ENCODE data around the gene ARSA.

DNA sequence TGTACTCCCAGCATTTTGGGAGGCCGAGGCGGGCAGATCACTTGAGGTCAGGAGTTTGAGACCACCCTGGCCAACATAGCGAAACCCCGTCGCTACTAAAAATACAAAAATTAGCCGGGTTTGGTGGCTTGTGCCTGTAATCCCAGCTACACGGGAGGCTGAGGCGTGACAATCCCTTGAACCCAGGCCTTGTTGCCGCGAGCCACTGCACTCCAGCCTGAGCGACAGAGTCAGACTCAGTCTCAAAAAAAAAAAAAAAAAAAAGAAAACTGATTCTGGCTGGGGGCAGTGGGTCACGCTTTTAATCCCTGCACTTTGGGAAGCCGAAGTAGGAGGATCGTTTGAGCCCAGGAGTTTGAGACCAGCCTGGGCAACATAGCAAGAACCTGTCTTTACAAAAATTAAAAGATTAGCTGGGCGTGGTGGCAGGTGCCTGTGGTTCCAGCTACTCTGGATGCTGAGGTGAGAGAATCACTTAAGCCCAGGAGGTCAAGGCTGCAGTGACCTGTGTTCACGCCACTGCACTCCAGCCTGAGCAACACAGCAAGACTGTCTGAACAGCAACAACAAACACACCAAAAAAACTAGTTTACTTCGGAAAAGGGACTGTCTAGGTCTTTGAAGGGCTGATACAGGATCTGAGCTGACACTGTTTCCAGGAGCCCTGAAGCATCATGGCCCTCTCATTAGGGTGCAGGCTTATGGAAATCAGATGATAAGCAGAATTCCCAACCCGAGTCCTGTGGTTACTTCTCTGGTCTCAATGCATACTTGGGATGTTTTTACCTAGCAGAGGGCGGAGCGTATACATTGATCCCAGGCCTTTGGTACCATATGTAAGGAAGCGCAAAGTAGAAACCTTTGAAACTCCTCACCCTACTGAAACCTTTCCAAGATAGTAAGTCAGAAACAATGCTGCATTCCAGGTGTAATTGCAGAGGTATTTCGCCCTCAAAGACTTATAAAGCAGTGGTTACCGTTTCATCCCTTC, 43.6 kb downstream of the ARSA start:
- TF ChIP-seq EZH2phosphoT487 (IDR thresholded peaks at IDR 0.05; ENCODE audit: unreplicated experiment) (no peak), CTCF (conservative IDR thresholded peaks at IDR 0.05; ENCODE audit: low read depth in 2 of 2) (no peak), JUNB (IDR thresholded peaks at IDR 0.05; ENCODE audit: unreplicated experiment) (no peak)
- TF ChIP-seq, protein P1, sequence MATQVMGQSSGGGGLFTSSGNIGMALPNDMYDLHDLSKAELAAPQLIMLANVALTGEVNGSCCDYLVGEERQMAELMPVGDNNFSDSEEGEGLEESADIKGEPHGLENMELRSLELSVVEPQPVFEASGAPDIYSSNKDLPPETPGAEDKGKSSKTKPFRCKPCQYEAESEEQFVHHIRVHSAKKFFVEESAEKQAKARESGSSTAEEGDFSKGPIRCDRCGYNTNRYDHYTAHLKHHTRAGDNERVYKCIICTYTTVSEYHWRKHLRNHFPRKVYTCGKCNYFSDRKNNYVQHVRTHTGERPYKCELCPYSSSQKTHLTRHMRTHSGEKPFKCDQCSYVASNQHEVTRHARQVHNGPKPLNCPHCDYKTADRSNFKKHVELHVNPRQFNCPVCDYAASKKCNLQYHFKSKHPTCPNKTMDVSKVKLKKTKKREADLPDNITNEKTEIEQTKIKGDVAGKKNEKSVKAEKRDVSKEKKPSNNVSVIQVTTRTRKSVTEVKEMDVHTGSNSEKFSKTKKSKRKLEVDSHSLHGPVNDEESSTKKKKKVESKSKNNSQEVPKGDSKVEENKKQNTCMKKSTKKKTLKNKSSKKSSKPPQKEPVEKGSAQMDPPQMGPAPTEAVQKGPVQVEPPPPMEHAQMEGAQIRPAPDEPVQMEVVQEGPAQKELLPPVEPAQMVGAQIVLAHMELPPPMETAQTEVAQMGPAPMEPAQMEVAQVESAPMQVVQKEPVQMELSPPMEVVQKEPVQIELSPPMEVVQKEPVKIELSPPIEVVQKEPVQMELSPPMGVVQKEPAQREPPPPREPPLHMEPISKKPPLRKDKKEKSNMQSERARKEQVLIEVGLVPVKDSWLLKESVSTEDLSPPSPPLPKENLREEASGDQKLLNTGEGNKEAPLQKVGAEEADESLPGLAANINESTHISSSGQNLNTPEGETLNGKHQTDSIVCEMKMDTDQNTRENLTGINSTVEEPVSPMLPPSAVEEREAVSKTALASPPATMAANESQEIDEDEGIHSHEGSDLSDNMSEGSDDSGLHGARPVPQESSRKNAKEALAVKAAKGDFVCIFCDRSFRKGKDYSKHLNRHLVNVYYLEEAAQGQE (IDR thresholded peaks at IDR 0.05; ENCODE audit: unreplicated experiment), result no peak

Measured in GM23338 (cell line).